ENCODE data around the gene SAMD3. TPM values are rescaled to one million over a fixed set of nuclear protein-coding genes. Genes with fewer than 3 reads are reported as not detected.

SAMD3 gene
- total RNA-seq, 8 experiments from 2014 or later: 0.05 to 2.6 (median 0.55) TPM

DNA sequence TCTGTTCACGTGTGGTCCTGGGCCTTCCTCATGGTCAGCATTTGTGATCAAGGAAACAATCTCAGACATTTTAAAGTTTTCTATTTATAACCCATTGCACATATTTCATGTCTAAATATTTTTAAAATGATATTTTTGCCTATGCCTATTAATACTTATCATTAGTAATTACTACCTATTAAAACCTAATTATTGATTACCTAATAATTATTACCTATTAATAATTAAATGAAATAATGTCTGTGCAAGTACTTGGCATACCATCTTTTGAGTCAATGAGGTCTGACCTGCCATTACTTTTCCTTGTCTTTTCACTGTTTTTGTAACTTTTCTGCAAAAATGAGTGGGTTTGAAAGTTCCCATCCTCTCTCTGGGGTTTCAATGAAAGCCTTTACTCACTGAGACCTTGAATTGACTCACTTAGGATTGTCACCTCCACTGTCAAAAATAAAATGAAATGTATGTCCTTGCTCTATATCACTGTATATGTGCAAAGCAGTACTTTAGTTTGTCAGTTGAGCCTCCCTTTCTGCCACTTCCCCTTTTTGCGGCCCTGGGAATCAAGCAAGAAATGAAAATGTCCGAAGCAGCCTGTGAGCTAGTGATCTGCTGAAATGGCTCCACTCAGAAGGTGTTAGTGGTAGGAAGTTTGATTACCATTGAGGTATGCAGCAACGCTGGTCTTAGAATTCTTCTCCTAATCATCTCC lies 116.6 kb downstream of the SAMD3 start:
- in situ Hi-C loops (cut with MboI; ENCODE audit: low pct_unique_long_range_greater_than_20kb in 2 of 9, low sequenced_read_pairs in 9 of 9, unreplicated experiment in 9 of 9): no loop called here
- no peaks in the 10 kb centered on the region for H3K4me1 ChIP-seq (replicated peaks in 1 of 2)
- H3K4me3 ChIP-seq: no peak overlapping the region
- H3K27ac ChIP-seq: no peak overlapping the region
- ATAC-seq (replicated peaks in 6 of 8): no peak
- 80 to 100% (median 93%) methylated on average over 1 to 4 of the region's 4 CpGs for WGBS, 10 experiments

DNA sequence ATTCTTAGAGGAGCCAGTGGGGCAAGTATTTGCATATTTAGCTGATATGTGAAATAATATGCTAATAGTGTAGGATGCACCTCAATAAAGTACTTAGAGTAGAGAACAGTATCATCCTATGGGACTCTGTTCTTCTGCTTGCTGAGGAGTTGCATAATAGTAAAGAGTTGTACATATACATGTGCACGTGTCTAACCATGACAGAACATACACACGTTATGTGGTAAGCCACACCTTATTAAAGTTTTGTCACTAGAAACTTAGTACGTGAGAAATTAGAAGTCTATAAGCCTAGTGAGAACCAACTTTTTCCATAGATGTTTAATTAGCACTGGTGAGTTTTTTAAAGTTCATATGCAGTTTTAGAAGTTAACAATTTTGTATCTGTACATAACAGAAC lies 123.6 kb downstream of the SAMD3 start:
- no peak overlapping the region for H3K27ac ChIP-seq
- WGBS, 10 experiments: 74 to 100% (median 96%) methylated on average over 1 to 3 of the region's 3 CpGs
- in situ Hi-C loops (cut with MboI; ENCODE audit: low pct_unique_long_range_greater_than_20kb in 2 of 9, low sequenced_read_pairs in 9 of 9, unreplicated experiment in 9 of 9): no loop called here
- H3K4me3 ChIP-seq: no peak overlapping the region
- H3K4me1 ChIP-seq (replicated peaks in 1 of 2): no peaks in the 10 kb centered on the region
- ATAC-seq (replicated peaks in 6 of 8): no peak

DNA sequence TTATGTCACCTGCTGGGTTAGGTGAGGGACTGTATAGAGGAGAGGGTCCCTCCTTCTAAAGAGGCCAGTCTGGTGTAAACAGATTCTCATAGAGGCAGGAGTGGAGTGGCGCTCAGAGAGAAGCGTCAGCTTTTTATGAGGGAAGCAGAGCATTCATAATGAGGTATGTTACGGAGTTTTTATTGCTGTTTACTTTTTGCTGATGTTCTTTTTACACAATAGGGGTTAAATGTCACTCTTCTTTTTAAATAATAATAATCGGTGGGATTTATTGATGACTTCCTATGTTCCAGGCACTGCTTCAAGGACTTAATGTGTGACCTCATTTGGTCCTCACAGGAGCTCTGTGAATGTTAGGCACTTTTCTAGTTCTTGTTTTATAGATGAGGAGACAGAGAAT lies 124.4 kb downstream of the SAMD3 start:
- Histone ChIP-seq H3K4me1 (replicated peaks in 1 of 2) (no peaks in the 10 kb centered on the region), H3K27ac (no peak overlapping the region), H3K4me3 (no peak overlapping the region)
- no peak for ATAC-seq (replicated peaks in 6 of 8)
- WGBS, 10 experiments: 50 to 100% (median 81%) methylated on average over 1 to 4 of the region's 4 CpGs; no CpG with 5 or more reads in 2 of the 10 experiments
- in situ Hi-C loops (cut with MboI; ENCODE audit: low pct_unique_long_range_greater_than_20kb in 2 of 9, low sequenced_read_pairs in 9 of 9, unreplicated experiment in 9 of 9): no loop called here

Other genes with a start within 250 kb of the SAMD3 start
- 10 to 100 TPM in 5 of 8 experiments, 1 to 10 TPM in 3; 7.5 to 12.6 (median 10.9) TPM for gene L3MBTL3, start 204.4 kb downstream of the SAMD3 start, total RNA-seq
- gene TMEM200A, start 143.1 kb upstream of the SAMD3 start, total RNA-seq: 10 to 100 TPM in 2 of 8 experiments, 1 to 10 TPM in 4, under 1 TPM in 1, not detected in 1; 0.59 to 31.7 (median 8.7) TPM

All from motor neuron (in vitro differentiated cells).